GM03348 (cell line): ENCODE measurements around the gene JOSD1.

Experiments used
- DNase-seq: peaks from one replicate; pipeline ENCODE4 v3.0.0; 2012; ENCODE audit warnings: low spot score

JOSD1 gene

GRCh38 chr22:38700789-38701628, at the start of gene JOSD1:
TSS of gene JOSD1 (minus strand) at chr22:38700943. CDS start at chr22:38699987, 956 bp downstream.
- DNase-seq = peak; percentile 96

DNA sequence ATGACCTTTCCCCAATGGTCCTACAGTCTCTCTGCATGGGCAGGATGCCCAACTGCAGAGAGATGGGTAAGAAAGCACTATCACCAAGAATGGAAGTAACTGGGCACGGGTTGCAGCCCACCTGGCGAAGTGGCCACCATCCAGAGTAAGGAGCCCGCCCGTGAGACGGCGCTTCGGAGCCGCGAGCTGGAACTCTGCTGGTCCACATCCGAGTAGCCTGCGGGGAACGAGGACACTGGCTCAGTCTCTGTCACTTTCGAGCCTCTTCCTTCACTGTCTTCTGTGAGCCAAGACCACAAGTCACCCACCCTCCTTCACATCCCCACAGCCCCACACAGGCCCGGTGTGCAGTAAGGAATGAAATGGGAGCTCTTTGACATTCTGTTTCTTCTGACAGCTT, 49.4 kb upstream of the JOSD1 start:
- no peak for DNase-seq

DNA sequence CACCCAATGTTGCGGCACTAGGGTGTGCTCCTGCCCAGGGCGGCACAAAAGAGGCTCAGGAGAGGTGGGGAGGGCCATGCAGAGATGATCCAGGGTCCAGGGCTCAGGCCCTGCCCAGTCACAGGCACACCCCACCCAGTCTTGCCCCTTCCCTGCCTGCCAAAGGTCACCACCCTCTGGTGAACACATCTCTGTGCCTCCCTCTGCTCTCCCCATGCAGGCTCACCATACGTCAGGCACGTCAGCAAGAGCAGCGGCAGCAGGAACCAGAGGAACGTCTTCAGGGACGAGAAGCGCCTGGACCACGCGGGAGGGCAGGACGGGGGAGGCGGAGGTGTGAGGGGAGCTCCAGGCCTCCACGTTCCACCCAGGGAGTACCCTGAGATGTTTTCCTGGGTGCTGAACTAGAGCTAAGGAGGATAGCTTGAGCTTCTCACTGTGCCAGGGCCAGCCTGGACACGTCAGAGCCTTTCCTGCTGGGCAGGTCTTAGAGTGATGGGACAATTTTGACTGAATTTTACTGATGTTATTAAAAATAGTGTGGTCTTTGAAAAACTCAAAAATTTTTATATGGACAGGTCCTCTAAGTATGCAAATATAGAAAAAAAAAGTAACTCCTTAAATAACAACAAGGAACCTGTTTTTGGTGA, 47.9 kb upstream of the JOSD1 start:
- no peak for DNase-seq

DNA sequence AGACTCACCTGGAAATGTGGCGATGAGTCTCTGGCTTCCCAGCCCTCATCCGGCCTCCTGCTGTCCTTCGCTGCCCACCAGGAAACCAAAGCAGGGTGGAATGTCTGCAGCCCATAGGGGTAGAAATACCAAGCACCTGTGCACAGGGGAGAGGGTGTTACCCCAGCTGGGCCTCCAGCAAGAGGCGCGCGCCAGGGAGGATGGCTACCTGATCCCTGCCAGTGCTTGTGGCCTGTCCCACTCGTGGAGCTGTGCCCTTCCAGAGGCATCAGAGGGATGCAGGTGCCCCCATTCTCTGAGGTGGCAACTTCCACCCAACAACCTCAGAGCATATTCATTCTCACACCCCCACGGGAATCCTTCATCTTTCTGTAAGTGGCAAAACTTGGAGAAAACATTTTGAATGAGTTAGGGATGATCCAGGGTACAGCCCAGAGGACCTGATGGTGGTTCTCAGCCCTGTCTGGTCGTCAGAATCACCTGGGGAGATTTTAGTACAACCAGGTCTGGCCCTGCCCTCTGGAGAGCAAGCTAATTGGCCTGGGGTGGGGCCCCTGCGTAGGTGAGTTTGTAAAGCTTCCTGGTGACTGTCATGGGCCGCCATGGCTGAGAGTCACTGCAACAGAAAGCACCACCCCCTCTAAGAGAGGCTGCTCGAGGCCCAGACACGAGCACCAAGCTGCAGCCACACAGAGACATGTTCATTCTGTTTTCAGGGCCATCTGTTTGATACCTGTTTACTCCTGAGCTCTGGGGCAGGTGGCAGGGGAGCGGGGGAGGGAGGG, 45.1 kb upstream of the JOSD1 start:
- no peak for DNase-seq

- no peak for DNase-seq
Observed at GRCh38 chr22:38744981-38745380, 44.2 kb upstream of the JOSD1 start.

- DNase-seq = no peak
Observed at GRCh38 chr22:38742176-38742942, 41.6 kb upstream of the JOSD1 start.

DNA sequence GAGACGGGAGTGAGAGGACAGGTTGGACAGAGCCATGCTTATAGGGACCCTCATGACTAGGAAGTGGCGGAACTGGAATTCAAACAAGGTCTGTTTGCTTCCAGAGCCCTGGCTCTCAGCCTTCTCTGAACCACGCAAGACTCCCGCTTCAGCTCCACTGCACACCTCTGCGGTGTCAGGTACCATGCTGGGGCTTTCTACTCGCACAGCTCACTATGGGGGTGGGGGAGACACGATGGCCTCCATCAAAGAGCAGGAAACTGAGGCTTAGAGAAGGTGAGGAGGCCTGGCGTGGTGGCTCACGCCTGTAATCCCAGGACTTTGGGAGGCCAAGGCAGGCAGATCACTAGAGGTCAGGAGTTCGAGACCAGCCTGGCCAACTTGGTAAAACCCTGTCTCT, 40.8 kb upstream of the JOSD1 start:
- DNase-seq = no peak

GRCh38 chr22:38741166-38741565, 40.4 kb upstream of the JOSD1 start:
- no peak for DNase-seq

- no peak for DNase-seq
Observed at GRCh38 chr22:38740754-38741153, 40.0 kb upstream of the JOSD1 start.

- DNase-seq = no peak
Observed at GRCh38 chr22:38740116-38740723, 39.5 kb upstream of the JOSD1 start.

DNA sequence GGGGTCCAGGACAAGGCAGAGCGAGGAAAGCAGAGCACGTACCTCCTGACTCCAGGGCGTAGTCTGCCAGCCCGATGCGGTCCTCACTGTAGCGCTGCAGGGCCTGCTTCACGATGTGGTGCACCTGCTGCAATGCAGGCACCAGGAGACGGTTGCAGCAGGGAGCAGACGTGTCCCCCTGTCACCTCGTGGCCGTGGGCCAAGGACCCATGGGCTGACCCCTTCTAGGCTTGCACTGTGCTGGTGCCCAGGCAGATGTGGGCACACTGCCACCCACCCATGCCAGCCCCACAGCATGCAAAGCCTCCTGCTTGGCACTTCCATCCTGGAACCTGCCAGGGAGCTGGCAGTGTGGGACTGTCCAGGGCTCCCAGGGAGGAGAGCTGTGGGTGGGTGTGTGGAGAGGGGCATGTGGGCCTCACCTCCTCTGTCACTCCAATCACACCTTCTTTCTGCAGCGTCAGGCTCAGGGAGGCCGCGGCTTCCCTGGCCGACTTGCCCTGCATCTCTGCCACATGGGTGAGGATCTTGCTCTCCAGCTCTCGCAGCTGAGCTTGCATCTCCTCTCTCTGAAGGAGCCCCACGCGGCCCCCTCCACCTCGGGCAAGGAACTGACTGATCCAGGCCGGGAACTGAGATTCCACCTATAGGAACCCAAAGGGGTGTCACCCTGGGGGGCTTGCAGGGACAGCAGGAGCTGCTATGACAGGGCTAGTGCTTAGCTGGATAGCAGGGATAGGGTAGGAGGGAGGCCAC, 38.7 kb upstream of the JOSD1 start:
- no peak for DNase-seq

- no peak for DNase-seq
Observed at GRCh38 chr22:38738475-38739070, 37.8 kb upstream of the JOSD1 start.

GRCh38 chr22:38737302-38738060, 36.7 kb upstream of the JOSD1 start:
- no peak for DNase-seq

GRCh38 chr22:38736257-38736570, 35.5 kb upstream of the JOSD1 start:
- DNase-seq = no peak

- no peak for DNase-seq
Observed at GRCh38 chr22:38735465-38736256, 34.9 kb upstream of the JOSD1 start.

GRCh38 chr22:38735126-38735464, 34.4 kb upstream of the JOSD1 start:
- no peak for DNase-seq

GRCh38 chr22:38734421-38735100, 33.8 kb upstream of the JOSD1 start:
- no peak for DNase-seq

DNA sequence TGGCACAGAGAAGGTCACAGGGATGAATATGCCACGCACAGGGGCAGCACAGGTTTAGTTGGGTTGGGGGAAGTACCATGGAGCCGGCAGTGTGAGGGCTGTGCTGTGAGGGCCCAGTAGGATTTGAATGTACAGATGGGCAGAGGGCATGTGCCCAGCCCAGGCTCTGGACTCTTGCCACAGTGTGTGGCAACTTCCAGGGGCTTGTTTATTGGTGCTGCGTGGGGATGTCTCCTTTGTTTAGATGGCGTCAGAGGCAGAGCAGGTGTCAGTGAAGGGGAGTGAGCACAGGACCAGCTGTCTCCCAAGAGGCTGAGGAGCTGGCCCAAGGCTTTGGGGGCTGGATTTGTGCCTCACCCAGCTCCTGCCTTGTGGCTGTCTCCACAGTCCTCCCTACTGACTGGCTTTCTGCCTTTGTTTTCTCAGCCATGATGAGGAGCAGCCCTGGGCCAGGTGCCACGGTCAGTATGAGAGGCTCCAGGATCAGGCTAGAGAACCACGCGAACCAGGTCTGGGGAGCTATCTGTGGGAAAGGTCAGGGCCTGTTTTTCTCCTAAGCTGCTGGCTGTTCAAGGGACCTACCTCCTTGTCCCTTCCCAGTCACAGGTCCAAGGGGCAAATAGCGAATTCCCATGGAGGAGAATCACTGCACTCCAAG, 33.1 kb upstream of the JOSD1 start:
- DNase-seq = peak; percentile 31
